HG02678 (cell line): ENCODE results near the gene DCAKD.

Experiments
- ATAC-seq: cut with Tn5 transposase; IDR thresholded peaks from one replicate; pipeline ENCODE4 v1.9.1; 2021; ENCODE audit warnings: mild to moderate bottlenecking, moderate library complexity; ENCODE audit not compliant: unreplicated experiment

Gene DCAKD

GRCh38 chr17:45051060-45051719, at the start of gene DCAKD:
TSS of gene DCAKD (minus strand) at chr17:45051632. CDS start at chr17:45034885, 16,747 bp downstream.
- ATAC-seq, result peak; percentile 97

GRCh38 chr17:45098869-45099616, 47.6 kb upstream of the DCAKD start:
- ATAC-seq, result no peak

GRCh38 chr17:45098081-45098868, 46.8 kb upstream of the DCAKD start:
- no peak for ATAC-seq

- ATAC-seq, result no peak
Observed at GRCh38 chr17:45096926-45097325, 45.5 kb upstream of the DCAKD start.

GRCh38 chr17:45096141-45096540, 44.7 kb upstream of the DCAKD start:
- no peak for ATAC-seq

GRCh38 chr17:45093444-45094110, 42.1 kb upstream of the DCAKD start:
- ATAC-seq, result no peak

GRCh38 chr17:45092911-45093430, 41.5 kb upstream of the DCAKD start:
- ATAC-seq, result no peak

GRCh38 chr17:45091778-45092425, 40.5 kb upstream of the DCAKD start:
- ATAC-seq, result no peak

- ATAC-seq, result no peak
Observed at GRCh38 chr17:45090711-45091110, 39.3 kb upstream of the DCAKD start.

- ATAC-seq, result no peak
Observed at GRCh38 chr17:45088741-45089140, 37.3 kb upstream of the DCAKD start.

- ATAC-seq, result no peak
Observed at GRCh38 chr17:45087978-45088377, 36.5 kb upstream of the DCAKD start.

GRCh38 chr17:45087504-45087975, 36.1 kb upstream of the DCAKD start:
- ATAC-seq, result no peak

GRCh38 chr17:45086865-45087503, 35.6 kb upstream of the DCAKD start:
- ATAC-seq, result no peak

GRCh38 chr17:45086391-45086790, 35.0 kb upstream of the DCAKD start:
- ATAC-seq, result no peak

- no peak for ATAC-seq
Observed at GRCh38 chr17:45081047-45081703, 29.7 kb upstream of the DCAKD start.

- no peak for ATAC-seq
Observed at GRCh38 chr17:45077643-45078042, 26.2 kb upstream of the DCAKD start.

- ATAC-seq, result no peak
Observed at GRCh38 chr17:45073414-45074070, 22.1 kb upstream of the DCAKD start.

- no peak for ATAC-seq
Observed at GRCh38 chr17:45070809-45071208, 19.4 kb upstream of the DCAKD start.

GRCh38 chr17:45070001-45070400, 18.6 kb upstream of the DCAKD start:
- no peak for ATAC-seq
